Type B pancreatic cell (in vitro differentiated cells): ENCODE data around the gene CREBL2. TPM values are rescaled to one million over a fixed set of nuclear protein-coding genes. Genes with fewer than 3 reads are reported as not detected.

Source experiments
- DNase-seq: peaks from one replicate; pipeline ENCODE4 v3.0.0; 2021; ENCODE audit warnings: mixed read lengths; ENCODE audit not compliant: unreplicated experiment; ENCODE audit errors: extremely low spot score
- H3K27ac Mint-ChIP-seq: 2 replicates; pipeline ENCODE4 v1.8.0; 2021; ENCODE audit warnings: mild to moderate bottlenecking, mixed read lengths
- H3K27me3 Mint-ChIP-seq: 2 replicates; pipeline ENCODE4 v1.8.0; 2021; ENCODE audit warnings: mixed read lengths
- H3K36me3 Mint-ChIP-seq: 2 replicates; pipeline ENCODE4 v1.8.0; 2021; ENCODE audit warnings: mixed read lengths
- H3K4me1 Mint-ChIP-seq: one replicate; pipeline ENCODE4 v1.8.0; 2021; ENCODE audit warnings: mixed read lengths; ENCODE audit not compliant: unreplicated experiment
- H3K4me3 Mint-ChIP-seq: 2 replicates; pipeline ENCODE4 v1.8.0; 2021; ENCODE audit warnings: mild to moderate bottlenecking, mixed read lengths
- H3K9me3 Mint-ChIP-seq: 2 replicates; pipeline ENCODE4 v1.8.0; 2021; ENCODE audit warnings: mixed read lengths
- total RNA-seq: library from RNA; stranded (reverse); gene quantifications from 2 replicates; pipeline ENCODE4 v1.2.1, GENCODE V29; 2021; ENCODE audit warnings: low replicate concordance
- TF ChIP-seq, protein P1 (sequence below): fragments of 200-600 bp; sonication (generic); conservative IDR thresholded peaks from 2 replicates; pipeline ENCODE4 v1.5.0; 2021; ENCODE audit warnings: antibody characterized with exemption, mild to moderate bottlenecking

Gene CREBL2
- total RNA-seq, 1 donor from 2014 or later = 11.9 TPM

DNA sequence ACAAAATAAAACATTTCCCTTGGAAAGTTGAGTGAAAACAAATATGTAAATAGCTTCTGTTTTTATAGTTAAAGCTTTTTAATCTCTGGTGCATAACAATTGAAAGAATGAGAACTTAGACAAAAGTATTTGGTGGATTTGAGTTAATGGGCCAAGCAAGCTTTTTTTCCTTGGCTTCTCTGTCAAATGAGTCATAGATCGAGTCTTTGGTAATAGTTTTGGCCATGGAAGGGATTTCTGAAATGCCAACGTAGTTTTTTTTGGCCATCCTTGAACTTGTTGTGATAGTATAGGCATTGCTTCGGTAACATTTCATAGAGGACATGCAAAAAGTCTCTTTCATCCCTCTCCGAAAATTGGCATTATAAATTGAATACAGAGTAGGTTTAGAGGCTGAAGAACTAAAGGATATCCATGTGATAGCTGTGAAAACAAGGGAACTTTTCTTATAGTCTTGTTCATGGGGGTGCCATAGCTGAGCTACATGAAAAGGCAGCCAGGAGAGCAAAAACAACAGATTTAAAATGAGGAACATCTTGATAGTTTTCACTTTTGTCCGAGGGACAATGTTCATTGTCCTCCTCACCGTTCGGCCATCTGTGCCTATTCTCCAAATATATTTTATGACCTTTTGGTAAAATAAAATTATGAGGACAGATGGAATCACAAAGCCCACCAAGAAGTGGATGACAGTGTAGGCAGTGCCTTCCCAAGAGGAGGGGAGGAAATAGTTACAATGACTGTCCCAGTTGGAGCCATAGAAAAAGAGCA is 49.6 kb downstream of the CREBL2 start:
- DNase-seq = no peak
- Mint-ChIP-seq H3K27ac (no peak overlapping the region), H3K9me3 (no peaks in the 10 kb centered on the region), H3K27me3 (no peaks in the 10 kb centered on the region), H3K36me3 (no peaks in the 10 kb centered on the region), H3K4me3 (no peak overlapping the region), H3K4me1 (no peaks in the 10 kb centered on the region)
- TF ChIP-seq, protein P1, sequence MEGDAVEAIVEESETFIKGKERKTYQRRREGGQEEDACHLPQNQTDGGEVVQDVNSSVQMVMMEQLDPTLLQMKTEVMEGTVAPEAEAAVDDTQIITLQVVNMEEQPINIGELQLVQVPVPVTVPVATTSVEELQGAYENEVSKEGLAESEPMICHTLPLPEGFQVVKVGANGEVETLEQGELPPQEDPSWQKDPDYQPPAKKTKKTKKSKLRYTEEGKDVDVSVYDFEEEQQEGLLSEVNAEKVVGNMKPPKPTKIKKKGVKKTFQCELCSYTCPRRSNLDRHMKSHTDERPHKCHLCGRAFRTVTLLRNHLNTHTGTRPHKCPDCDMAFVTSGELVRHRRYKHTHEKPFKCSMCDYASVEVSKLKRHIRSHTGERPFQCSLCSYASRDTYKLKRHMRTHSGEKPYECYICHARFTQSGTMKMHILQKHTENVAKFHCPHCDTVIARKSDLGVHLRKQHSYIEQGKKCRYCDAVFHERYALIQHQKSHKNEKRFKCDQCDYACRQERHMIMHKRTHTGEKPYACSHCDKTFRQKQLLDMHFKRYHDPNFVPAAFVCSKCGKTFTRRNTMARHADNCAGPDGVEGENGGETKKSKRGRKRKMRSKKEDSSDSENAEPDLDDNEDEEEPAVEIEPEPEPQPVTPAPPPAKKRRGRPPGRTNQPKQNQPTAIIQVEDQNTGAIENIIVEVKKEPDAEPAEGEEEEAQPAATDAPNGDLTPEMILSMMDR = no peak

DNA sequence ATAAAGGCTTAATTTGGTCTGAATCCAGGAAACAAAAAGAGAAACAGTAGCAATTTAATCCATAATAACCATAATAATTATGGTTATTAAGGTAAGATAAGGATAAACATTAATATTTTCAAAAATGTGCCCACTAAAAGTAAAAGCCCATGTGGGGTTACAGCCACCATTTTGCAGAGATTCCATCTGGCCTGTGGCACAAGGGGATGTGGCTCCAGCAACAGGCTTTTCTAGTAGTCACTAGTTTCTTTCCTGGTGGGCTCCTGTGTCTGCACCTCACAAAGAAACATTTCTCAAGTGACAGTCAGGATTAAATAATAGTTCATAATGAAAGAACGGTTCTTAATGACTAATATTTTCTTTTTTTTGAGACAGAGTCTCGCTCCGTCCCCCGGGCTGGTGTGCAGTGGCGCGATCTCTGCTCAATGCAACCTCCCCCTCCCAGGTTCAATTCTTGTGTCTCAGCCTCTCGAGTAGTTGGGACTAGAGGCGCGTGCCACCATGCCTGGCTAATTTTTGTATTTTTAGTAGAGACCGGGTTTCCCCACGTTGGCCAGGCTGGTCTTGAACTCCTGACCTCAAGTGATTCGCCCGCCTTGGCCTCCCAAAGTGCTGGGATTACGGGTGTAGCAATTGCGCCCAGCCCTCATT is 52.1 kb downstream of the CREBL2 start:
- Mint-ChIP-seq H3K27me3 (no peaks in the 10 kb centered on the region), H3K36me3 (no peaks in the 10 kb centered on the region), H3K4me3 (no peak overlapping the region), H3K27ac (no peak overlapping the region), H3K9me3 (no peaks in the 10 kb centered on the region), H3K4me1 (no peaks in the 10 kb centered on the region)
- no peak for DNase-seq
- TF ChIP-seq, protein P1 = no peak

DNA sequence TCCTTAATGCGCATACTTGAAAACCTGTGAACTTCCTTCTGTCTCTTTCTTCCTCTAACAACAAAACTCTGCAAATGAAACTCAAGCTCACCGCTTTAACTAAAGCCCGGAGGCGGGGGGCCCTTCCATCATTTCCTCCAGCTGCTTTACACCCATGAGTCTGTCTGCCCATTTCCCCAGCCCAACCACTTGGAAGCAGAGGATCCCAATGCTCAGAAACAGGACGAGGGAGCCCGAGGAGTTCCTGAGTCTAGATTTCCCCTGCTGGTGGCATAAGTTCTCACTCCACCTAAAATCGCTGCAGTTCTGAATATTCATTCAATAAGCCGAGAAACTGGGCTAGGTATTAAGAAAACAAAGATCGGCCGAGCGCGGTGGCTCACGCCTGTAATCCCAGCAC is 53.5 kb downstream of the CREBL2 start:
- DNase-seq = no peak
- TF ChIP-seq, protein P1 = no peak
- Mint-ChIP-seq H3K4me1 (no peaks in the 10 kb centered on the region), H3K27ac (no peak overlapping the region), H3K36me3 (no peaks in the 10 kb centered on the region), H3K27me3 (no peaks in the 10 kb centered on the region), H3K4me3 (no peak overlapping the region), H3K9me3 (no peaks in the 10 kb centered on the region)

DNA sequence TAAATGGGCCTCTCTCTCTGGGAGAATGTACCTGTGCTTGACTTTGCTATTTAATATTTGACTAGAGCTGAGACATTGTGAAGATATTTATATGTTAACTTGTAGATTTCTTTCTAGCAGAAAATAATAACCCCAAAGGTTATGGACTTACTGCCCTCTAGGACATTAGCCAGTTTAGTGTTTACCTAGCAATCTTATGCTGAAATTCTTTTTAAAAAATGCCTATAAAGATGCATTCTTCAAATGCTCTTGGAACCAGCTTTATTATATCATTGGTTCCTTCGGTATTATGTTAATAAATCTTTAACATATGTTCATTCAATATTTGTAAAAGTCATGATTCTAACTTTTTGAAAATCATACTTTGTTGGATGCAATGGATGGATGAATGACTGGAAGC is 56.3 kb downstream of the CREBL2 start:
- Mint-ChIP-seq H3K27me3 (no peaks in the 10 kb centered on the region), H3K4me1 (no peaks in the 10 kb centered on the region), H3K9me3 (no peaks in the 10 kb centered on the region), H3K4me3 (no peak overlapping the region), H3K36me3 (no peaks in the 10 kb centered on the region), H3K27ac (no peak overlapping the region)
- TF ChIP-seq, protein P1 = no peak
- no peak for DNase-seq

DNA sequence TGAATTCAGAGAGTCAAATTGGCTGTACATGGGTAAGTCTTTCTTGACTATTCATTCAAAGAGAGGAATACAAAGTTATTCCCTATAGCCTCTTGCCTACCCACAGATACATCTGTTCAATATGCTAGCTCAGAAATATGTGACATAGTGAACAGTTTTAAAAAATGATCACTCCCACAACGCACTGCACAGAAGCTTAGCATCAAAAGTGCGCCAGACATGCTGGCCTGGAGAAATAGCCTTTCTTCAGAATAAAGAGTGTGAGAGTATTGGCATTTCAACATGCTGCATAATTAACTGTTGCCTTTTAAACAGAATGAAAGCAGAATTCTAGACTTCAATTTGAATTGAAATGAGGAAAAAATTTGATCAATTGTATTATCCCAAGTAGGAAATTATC is 57.3 kb downstream of the CREBL2 start:
- no peaks in the 10 kb centered on the region for H3K9me3 Mint-ChIP-seq
- H3K27ac Mint-ChIP-seq = no peak overlapping the region
- no peak for DNase-seq
- no peaks in the 10 kb centered on the region for H3K27me3 Mint-ChIP-seq
- H3K36me3 Mint-ChIP-seq = no peaks in the 10 kb centered on the region
- H3K4me1 Mint-ChIP-seq = no peaks in the 10 kb centered on the region
- no peak overlapping the region for H3K4me3 Mint-ChIP-seq
- TF ChIP-seq, protein P1 = no peak
